Brain microvascular endothelial cell (primary cell): Measurements from ENCODE around the gene LRP8.

ENCODE experiments used
- DNase-seq: peaks from one replicate; pipeline ENCODE4 v3.0.0-alpha.2; 2020
- H3K27ac ChIP-seq: fragments of 250-450 bp; sonication (Bioruptor Pico); 2 replicates; pipeline ENCODE4 v1.5.1; 2020; ENCODE audit warnings: mild to moderate bottlenecking, moderate library complexity
- H3K27me3 ChIP-seq: fragments of 250-450 bp; sonication (Bioruptor Pico); replicated peaks from 2 replicates; pipeline ENCODE4 v1.5.1; 2020; ENCODE audit warnings: mild to moderate bottlenecking
- H3K36me3 ChIP-seq: fragments of 250-450 bp; sonication (Bioruptor Pico); replicated peaks from 2 replicates; pipeline ENCODE4 v1.5.1; 2020; ENCODE audit warnings: mild to moderate bottlenecking
- H3K4me3 ChIP-seq: 2 replicates; pipeline ENCODE4 v1.5.1; 2011; ENCODE audit warnings: low read depth, mild to moderate bottlenecking, control low read depth, low read length, moderate library complexity
- in situ Hi-C: cut with HindIII; loops from 2 replicates; pipeline ENCODE4 v1.10.0; 2017; ENCODE audit warnings: low sequenced_read_pairs, low pct_ligation_motif_present
- TF ChIP-seq, protein P1 (sequence below): IDR thresholded peaks from 2 replicates; pipeline ENCODE4 v1.5.1; 2011; ENCODE audit warnings: low read depth, mild to moderate bottlenecking, moderate library complexity, low read length, control low read depth, inconsistent platforms; ENCODE audit errors: missing control alignments

The LRP8 gene

DNA sequence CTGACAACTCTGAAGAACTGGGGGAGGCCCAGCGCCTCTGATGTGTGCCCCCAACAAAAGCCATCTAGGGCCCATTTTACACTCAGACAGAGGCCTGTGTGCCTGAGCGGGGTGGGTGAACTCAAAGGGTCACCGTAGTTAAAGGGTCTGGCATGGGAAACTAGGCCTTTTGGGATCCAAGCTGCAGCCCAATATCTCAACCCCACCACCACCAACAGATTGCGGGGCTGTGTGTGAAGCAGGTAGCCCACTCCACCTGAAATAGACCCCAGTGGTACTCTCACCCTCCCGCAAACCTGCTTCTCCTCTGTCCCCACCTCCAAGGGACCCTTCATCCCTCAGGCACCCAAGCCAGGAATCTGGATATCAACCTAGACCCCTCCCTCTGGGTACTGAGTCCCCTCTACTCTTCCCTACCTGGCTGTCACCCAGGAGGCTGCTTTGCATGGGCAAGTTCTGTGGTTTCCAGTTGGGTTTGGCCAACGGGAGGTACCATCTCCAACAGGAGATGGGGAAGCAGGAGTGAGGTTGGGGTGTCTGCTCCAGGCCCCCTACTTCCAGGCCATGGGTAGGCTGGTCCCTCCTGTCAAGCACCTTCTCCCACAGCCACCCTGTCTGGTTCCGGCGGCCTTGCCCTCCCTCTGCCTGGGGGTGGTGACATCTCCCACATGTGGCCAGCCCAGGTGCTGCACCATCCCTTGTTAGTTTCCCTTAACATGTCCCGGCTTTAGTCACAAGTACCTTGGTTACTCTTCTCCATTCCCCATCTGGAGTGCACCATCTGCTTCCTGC, 35.2 kb upstream of the LRP8 start:
- Histone ChIP-seq H3K27ac (no peak overlapping the region), H3K27me3 (no peaks in the 10 kb centered on the region), H3K36me3 (no peaks in the 10 kb centered on the region), H3K4me3 (no peak overlapping the region)
- TF ChIP-seq, protein P1, sequence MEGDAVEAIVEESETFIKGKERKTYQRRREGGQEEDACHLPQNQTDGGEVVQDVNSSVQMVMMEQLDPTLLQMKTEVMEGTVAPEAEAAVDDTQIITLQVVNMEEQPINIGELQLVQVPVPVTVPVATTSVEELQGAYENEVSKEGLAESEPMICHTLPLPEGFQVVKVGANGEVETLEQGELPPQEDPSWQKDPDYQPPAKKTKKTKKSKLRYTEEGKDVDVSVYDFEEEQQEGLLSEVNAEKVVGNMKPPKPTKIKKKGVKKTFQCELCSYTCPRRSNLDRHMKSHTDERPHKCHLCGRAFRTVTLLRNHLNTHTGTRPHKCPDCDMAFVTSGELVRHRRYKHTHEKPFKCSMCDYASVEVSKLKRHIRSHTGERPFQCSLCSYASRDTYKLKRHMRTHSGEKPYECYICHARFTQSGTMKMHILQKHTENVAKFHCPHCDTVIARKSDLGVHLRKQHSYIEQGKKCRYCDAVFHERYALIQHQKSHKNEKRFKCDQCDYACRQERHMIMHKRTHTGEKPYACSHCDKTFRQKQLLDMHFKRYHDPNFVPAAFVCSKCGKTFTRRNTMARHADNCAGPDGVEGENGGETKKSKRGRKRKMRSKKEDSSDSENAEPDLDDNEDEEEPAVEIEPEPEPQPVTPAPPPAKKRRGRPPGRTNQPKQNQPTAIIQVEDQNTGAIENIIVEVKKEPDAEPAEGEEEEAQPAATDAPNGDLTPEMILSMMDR, result no peak
- in situ Hi-C loops, result no loop called here
- DNase-seq, result no peak

DNA sequence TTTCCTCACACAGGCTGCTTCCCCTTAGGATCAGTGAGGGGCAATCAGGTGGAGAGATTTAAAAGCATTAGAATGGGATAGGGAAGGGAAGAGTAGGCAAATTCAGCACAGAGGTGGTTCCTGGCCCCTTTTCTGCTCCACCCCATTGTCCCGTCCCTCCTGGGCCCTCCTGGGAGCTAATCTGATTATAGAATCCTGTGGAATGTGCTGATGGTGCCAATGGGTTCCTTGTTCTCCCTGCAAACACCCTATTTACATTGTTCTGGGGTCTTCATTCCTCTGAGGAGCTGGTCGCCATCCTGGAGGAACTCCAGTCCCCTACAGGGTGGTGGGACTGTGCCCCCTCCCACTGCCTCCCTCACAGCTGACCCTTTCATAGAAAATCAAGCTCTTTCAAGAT, 34.4 kb upstream of the LRP8 start:
- no peak for DNase-seq
- no peaks in the 10 kb centered on the region for H3K27me3 ChIP-seq
- no peak overlapping the region for H3K27ac ChIP-seq
- no peaks in the 10 kb centered on the region for H3K36me3 ChIP-seq
- in situ Hi-C loops, result no loop called here
- TF ChIP-seq, protein P1, result no peak
- no peak overlapping the region for H3K4me3 ChIP-seq

DNA sequence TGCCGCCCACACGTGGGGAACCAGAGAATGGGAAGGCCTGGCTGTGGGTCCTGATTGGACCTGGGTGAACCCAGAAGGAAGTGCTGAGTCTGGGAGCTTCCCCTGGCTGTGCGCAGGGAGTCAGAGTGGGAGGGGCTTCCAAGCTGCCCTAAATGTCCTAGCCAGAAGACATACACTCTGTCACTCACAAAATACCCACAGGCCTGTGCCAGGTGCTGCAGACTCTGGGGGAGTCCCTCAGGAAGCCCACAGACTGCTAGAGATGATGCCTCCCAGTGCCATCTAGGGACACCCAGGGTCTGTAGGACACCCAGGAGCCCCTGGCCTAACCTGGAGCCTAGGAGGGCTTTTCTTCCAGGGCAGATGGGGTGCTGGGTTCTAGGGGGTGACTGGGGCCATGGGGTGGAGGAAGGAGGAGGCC, 33.7 kb upstream of the LRP8 start:
- no peak overlapping the region for H3K27ac ChIP-seq
- DNase-seq, result no peak

DNA sequence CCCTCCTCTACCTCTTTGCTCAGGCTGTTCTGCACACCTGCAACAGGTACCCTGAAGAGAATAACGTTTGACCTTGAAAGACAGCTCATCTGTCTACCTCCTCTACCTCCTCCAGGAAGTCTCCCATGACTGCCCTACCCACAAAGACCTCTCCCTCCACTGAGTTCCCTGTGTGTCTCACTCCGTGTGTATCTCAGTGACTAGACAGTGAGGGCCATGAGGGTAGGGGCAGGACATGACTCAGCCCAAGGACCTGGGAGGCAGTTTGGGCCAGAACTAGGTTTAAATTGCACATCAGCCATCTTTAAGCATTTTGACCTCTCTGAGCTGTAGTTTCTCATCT, 32.0 kb upstream of the LRP8 start:
- in situ Hi-C loops, result no loop called here
- no peaks in the 10 kb centered on the region for H3K27me3 ChIP-seq
- TF ChIP-seq, protein P1, result no peak

More for the DNA sequence above, 33.7 kb upstream of the LRP8 start:
- no peaks in the 10 kb centered on the region for H3K27me3 ChIP-seq
- no peak overlapping the region for H3K4me3 ChIP-seq
- TF ChIP-seq, protein P1, result no peak
- no peaks in the 10 kb centered on the region for H3K36me3 ChIP-seq
- in situ Hi-C loops, result no loop called here

DNA sequence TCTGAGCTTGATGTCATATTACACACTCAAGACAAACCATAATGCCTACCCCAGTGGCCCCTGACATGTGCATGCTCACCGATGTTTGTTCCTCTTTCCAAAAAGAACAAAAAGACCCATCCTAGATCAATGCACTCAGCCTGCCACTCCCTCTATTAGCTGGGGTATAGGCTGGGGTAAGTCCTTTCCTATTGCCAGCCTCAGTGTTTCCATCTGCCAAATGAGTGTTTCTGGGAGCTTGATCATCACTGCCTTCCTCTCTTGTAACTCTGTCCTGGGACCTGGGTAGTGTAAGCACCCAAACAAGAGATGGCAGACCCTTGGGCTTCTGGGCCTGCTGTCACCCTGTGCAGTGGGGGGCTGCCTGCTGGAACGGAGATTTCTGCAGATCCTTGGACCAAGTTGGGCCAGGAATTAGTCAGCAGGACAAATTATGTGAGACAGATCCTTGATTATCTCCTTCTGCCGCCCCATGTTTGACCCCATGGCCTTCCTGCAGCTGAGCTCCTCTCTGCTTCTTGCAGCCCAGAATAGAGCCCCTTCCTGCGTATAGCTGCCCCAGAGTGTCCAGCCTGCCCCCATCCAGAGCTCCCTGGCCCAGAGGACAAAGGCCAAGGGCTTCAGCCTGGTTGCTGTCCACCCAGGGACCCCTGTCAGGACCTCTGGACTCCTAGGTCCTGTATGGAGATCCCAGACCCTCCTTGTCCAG, 31.5 kb upstream of the LRP8 start:
- no peak overlapping the region for H3K27ac ChIP-seq
- no peaks in the 10 kb centered on the region for H3K36me3 ChIP-seq
- H3K27me3 ChIP-seq, result no peaks in the 10 kb centered on the region
- no peak overlapping the region for H3K4me3 ChIP-seq
- TF ChIP-seq, protein P1, result no peak
- DNase-seq, result no peak
- in situ Hi-C loops, result no loop called here

More for the DNA sequence above, 32.0 kb upstream of the LRP8 start:
- no peak for DNase-seq
- H3K27ac ChIP-seq, result no peak overlapping the region
- no peak overlapping the region for H3K4me3 ChIP-seq
- H3K36me3 ChIP-seq, result no peaks in the 10 kb centered on the region
